CD14-positive monocyte (primary cell): ENCODE results near the gene MICALL1. TPM values are rescaled to one million over a fixed set of nuclear protein-coding genes. Genes with fewer than 3 reads are reported as not detected.

Experiments used
- DNase-seq, 3 donors: peaks; one replicate each; pipeline ENCODE4 v3.0.0-alpha.2; 2011 to 2022
- H2AFZ ChIP-seq: 2 replicates; pipeline ENCODE4 v1.6.0; 2012; ENCODE audit warnings: mild to moderate bottlenecking, low read depth, low read length, inconsistent platforms; ENCODE audit not compliant: insufficient read depth, poor library complexity, severe bottlenecking
- H3K27ac ChIP-seq, 2 donors: 1 replicate in 1 of 2; 2 replicates in 1 of 2; pipeline ENCODE4 v1.5.1; 2012 to 2013; ENCODE audit warnings: low read length in 2 of 2, control low read depth in 1 of 2, inconsistent platforms in 1 of 2, low read depth in 1 of 2, mild to moderate bottlenecking in 1 of 2
- H3K27me3 ChIP-seq, 2 donors: one replicate each; pipeline versions ENCODE4 v1.6.0 to v1.6.1; 2011 to 2013; ENCODE audit warnings: low read length in 2 of 2; ENCODE audit not compliant: control insufficient read depth in 2 of 2, insufficient read depth in 2 of 2
- H3K36me3 ChIP-seq, 2 donors: replicated peaks in 1 of 2; 1 replicate in 1 of 2; 2 replicates in 1 of 2; pipeline versions ENCODE4 v1.5.1 to v1.6.1; 2012 to 2013; ENCODE audit warnings: low read length in 2 of 2, control low read depth in 1 of 2, inconsistent platforms in 1 of 2, mild to moderate bottlenecking in 1 of 2; ENCODE audit not compliant: insufficient read depth in 2 of 2, control insufficient read depth in 1 of 2
- H3K4me1 ChIP-seq, 2 donors: 1 replicate in 1 of 2; 2 replicates in 1 of 2; pipeline versions ENCODE4 v1.5.1 to v1.6.1; 2012 to 2013; ENCODE audit warnings: low read length in 2 of 2, control low read depth in 1 of 2, inconsistent platforms in 1 of 2, mild to moderate bottlenecking in 1 of 2, moderate library complexity in 1 of 2; ENCODE audit not compliant: insufficient read depth in 2 of 2, control insufficient read depth in 1 of 2
- H3K4me2 ChIP-seq: replicated peaks from 2 replicates; pipeline ENCODE3; 2012; ENCODE audit warnings: low read length, moderate library complexity, mild to moderate bottlenecking; ENCODE audit not compliant: poor library complexity, severe bottlenecking; ENCODE audit errors: extremely low read depth
- H3K4me3 ChIP-seq, 3 experiments: fragments of 200-600 bp in 1 of 3; sonication (generic) in 1 of 3; replicated peaks in 1 of 3; 1 replicate in 2 of 3; 2 replicates in 1 of 3; pipeline ENCODE4 v1.5.1; 2011 to 2013; ENCODE audit warnings: low read length in 3 of 3, mild to moderate bottlenecking in 3 of 3, control low read depth in 2 of 3, low read depth in 2 of 3, inconsistent platforms in 1 of 3, moderate library complexity in 1 of 3
- H3K79me2 ChIP-seq: 2 replicates; pipeline ENCODE4 v1.6.0; 2012; ENCODE audit warnings: mild to moderate bottlenecking, control low read depth, inconsistent platforms, low read length, moderate library complexity; ENCODE audit not compliant: insufficient read depth
- H3K9ac ChIP-seq: 2 replicates; pipeline ENCODE4 v1.6.0; 2017; ENCODE audit warnings: low read length, mild to moderate bottlenecking; ENCODE audit not compliant: insufficient read depth, poor library complexity, severe bottlenecking
- H3K9me3 ChIP-seq, 2 donors: replicated peaks in 1 of 2; 1 replicate in 1 of 2; 2 replicates in 1 of 2; pipeline versions ENCODE4 v1.5.1 to v1.6.1; 2012 to 2013; ENCODE audit warnings: low read length in 2 of 2, control low read depth in 1 of 2; ENCODE audit not compliant: control insufficient read depth in 1 of 2, insufficient read depth in 1 of 2
- H4K20me1 ChIP-seq: 2 replicates; pipeline ENCODE4 v1.6.0; 2012; ENCODE audit warnings: mild to moderate bottlenecking, low read length, control low read depth, moderate library complexity; ENCODE audit not compliant: insufficient read depth
- H3K27ac Mint-ChIP-seq, 7 donors: one replicate each; pipeline ENCODE4 v1.8.0; 2020; ENCODE audit warnings: mild to moderate bottlenecking in 7 of 7, mixed read lengths in 7 of 7, moderate library complexity in 6 of 7, inconsistent platforms in 2 of 7
- H3K27me3 Mint-ChIP-seq, 3 donors: one replicate each; pipeline ENCODE4 v1.8.0; 2021 to 2022; ENCODE audit warnings: low read depth in 3 of 3, mild to moderate bottlenecking in 3 of 3, mixed read lengths in 3 of 3, moderate library complexity in 3 of 3, inconsistent platforms in 1 of 3
- H3K36me3 Mint-ChIP-seq, 2 donors: one replicate each; pipeline ENCODE4 v1.8.0; 2020; ENCODE audit warnings: mixed read lengths in 2 of 2, inconsistent platforms in 1 of 2, mild to moderate bottlenecking in 1 of 2
- H3K4me1 Mint-ChIP-seq: one replicate; pipeline ENCODE4 v1.8.0; 2020; ENCODE audit warnings: mild to moderate bottlenecking, mixed read lengths
- H3K4me3 Mint-ChIP-seq, 2 donors: one replicate each; pipeline ENCODE4 v1.8.0; 2020; ENCODE audit warnings: mild to moderate bottlenecking in 2 of 2, mixed read lengths in 2 of 2, moderate library complexity in 1 of 2
- H3K9me3 Mint-ChIP-seq, 7 donors: one replicate each; pipeline ENCODE4 v1.8.0; 2020 to 2022; ENCODE audit warnings: mixed read lengths in 7 of 7, mild to moderate bottlenecking in 6 of 7, moderate library complexity in 6 of 7, inconsistent platforms in 2 of 7
- WGBS: methylation state at CpG from one replicate; pipeline ENCODE4 v1.1.5; 2013; ENCODE audit warnings: missing lambda C conversion rate; ENCODE audit not compliant: insufficient coverage; 5-methylcytosine and 5-hydroxymethylcytosine counted together
- intact Hi-C, 2 donors: fragments of 100-400 bp; cut with micrococcal nuclease; formaldehyde crosslinking; loops; one replicate each; pipeline versions ENCODE4 v1.15.0 to v1.15.1; 2023
- polyA plus RNA-seq, 3 donors: library from polyadenylated mRNA; depleted of rRNA in 1 of 3; unstranded in 2 of 3; stranded (reverse) in 1 of 3; fragments of 300-500 nt in 2 of 3; fragments of >200 nt in 1 of 3; fragmentation: Illumina TruSeq in 2 of 3; gene quantifications; 1 replicate in 2 of 3; 2 replicates in 1 of 3; pipeline ENCODE4 v1.2.3, GENCODE V29; 2012 to 2021
- TF ChIP-seq, protein P1 (sequence below): fragments of 200-600 bp; IDR thresholded peaks from one replicate; pipeline ENCODE4 v1.8.0; 2022; ENCODE audit warnings: antibody characterized with exemption, mild to moderate bottlenecking

Gene MICALL1
- polyA plus RNA-seq, 3 donors, result 0.51 to 7.0 (median 1.3) TPM

DNA sequence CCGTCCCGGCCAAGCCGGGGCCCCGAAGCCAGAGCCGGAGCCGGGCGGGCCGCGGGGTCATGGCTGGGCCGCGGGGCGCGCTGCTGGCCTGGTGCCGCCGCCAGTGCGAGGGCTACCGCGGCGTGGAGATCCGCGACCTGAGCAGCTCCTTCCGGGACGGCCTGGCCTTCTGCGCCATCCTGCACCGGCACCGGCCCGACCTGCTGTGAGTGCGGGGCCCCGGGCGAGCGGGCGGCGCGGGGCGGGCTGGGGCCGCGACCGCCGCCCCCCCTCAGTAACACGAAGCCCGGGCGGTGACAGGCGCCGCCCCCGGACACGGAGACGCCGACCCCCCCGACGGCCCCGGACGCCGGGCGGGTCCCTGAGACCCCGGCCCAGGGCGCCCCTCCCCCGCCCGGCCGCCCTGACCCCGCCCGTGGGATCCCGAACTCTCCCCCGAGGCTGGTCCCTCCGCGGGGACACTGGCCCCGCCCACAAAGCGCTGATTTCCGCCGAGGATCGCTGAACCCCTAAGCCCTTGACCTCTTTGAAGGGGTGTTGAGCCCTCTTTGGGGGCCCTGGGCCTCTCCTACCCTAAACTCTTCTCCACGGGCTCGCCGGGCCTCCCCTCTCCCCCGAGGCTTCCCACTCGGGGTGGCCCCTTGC is 389 bp downstream of the MICALL1 start:
- Histone ChIP-seq H3K4me1 (peaks cover 13 to 23% of the 10 kb centered on the region in 2 donors), H3K4me2 (peak overlapping the region; percentile 92), H3K9me3 (no peaks in the 10 kb centered on the region), H3K27me3 (no peaks in the 10 kb centered on the region), H4K20me1 (peaks cover 5% of the 10 kb centered on the region), H3K79me2 (no peaks in the 10 kb centered on the region), H3K9ac (peak overlapping the region; percentile 75), H3K4me3 (peak overlapping the region; percentile 35 to 75 (median 59)), H3K27ac (peak overlapping the region in 1 of 2 donors; percentile 51), H3K36me3 (no peaks in the 10 kb centered on the region), H2AFZ (peak overlapping the region; percentile 85)
- DNase-seq, result peak in 1 of 3 donors; percentile 16
- Mint-ChIP-seq H3K4me3 (peak overlapping the region; percentile 79 to 85), H3K36me3 (peaks cover 0 to 3% of the 10 kb centered on the region in 2 donors), H3K27ac (peak overlapping the region in 5 of 7 donors; percentile 11 to 68 (median 46)), H3K4me1 (peaks cover 29% of the 10 kb centered on the region), H3K9me3 (no peaks in the 10 kb centered on the region), H3K27me3 (peaks cover 2 to 12% (median 9%) of the 10 kb centered on the region in 3 donors)
- WGBS, result under 1% methylated on average over 61 of the region's 75 CpGs
- intact Hi-C loops, result loop anchor here in 1 of 2 donors (5.0 kb wide), 1 partner anchor 46 kb away; the partner anchor contains the start of genes C22orf23 and POLR2F
- TF ChIP-seq, protein P1, sequence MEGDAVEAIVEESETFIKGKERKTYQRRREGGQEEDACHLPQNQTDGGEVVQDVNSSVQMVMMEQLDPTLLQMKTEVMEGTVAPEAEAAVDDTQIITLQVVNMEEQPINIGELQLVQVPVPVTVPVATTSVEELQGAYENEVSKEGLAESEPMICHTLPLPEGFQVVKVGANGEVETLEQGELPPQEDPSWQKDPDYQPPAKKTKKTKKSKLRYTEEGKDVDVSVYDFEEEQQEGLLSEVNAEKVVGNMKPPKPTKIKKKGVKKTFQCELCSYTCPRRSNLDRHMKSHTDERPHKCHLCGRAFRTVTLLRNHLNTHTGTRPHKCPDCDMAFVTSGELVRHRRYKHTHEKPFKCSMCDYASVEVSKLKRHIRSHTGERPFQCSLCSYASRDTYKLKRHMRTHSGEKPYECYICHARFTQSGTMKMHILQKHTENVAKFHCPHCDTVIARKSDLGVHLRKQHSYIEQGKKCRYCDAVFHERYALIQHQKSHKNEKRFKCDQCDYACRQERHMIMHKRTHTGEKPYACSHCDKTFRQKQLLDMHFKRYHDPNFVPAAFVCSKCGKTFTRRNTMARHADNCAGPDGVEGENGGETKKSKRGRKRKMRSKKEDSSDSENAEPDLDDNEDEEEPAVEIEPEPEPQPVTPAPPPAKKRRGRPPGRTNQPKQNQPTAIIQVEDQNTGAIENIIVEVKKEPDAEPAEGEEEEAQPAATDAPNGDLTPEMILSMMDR, result no peak

DNA sequence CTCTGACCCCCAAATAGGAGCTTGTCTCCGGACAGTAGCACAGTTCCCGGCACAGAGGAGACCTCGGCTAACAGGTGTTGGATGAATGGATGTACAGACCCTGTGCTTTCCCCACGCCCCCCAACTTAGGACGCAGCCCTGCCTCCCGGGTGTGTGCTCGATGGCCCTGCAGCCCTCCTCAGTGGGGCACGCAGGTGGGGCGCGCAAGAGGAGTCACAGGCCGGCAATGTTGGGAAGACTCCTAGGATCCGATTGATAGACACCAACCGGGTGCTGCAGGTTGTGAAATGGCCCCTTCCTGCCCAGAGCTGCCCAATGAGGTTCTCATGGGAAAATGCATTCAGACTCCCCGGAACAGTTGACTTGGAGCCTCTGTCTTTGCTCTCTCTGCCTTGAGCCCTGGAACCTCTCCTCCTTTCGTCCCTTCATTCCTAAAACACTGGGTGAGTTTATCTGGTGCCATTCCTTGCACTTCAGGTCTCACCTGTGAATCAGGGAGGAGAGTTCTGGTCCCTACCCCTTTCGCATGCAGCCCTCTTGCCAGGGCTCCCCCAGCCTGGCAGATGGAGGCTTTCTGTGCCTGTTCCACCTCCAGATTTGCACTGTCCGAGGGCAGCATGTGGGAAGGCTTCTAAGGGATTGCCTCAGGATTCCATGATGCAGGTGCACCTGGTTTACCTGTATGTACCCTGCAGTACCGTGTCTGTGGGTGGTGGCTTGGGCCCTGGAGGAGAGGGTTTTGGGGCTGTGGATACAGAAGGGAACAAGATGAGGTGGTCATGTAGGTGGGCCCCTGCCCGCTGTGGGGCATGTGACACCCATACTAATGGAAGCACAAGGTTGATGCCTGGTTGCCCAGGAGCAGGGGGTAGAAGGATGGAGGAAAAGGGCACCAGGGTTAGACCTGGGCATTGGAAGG is 1.2 kb downstream of the MICALL1 start:
- Histone ChIP-seq H3K36me3 (no peaks in the 10 kb centered on the region), H3K9ac (peak overlapping the region; percentile 75), H3K4me3 (peak overlapping the region; percentile 35 to 75 (median 59)), H4K20me1 (peaks cover 5% of the 10 kb centered on the region), H3K79me2 (no peaks in the 10 kb centered on the region), H3K27ac (no peak overlapping the region), H3K4me1 (peaks cover 13 to 23% of the 10 kb centered on the region in 2 donors), H2AFZ (peak overlapping the region; percentile 85), H3K9me3 (no peaks in the 10 kb centered on the region), H3K27me3 (no peaks in the 10 kb centered on the region), H3K4me2 (peak overlapping the region; percentile 92)
- WGBS, result 58% methylated on average over 15 of the region's 19 CpGs
- peaks cover 2 to 5% of the 10 kb centered on the region in 2 donors for H3K36me3 Mint-ChIP-seq
- no peaks in the 10 kb centered on the region for H3K9me3 Mint-ChIP-seq
- peaks cover 2 to 11% (median 9%) of the 10 kb centered on the region in 3 donors for H3K27me3 Mint-ChIP-seq
- H3K4me3 Mint-ChIP-seq, result peak overlapping the region; percentile 79 to 85
- TF ChIP-seq, protein P1, result no peak
- H3K27ac Mint-ChIP-seq, result peak overlapping the region in 6 of 7 donors; percentile 11 to 79 (median 48)
- DNase-seq, result no peak
- intact Hi-C loops, result loop anchor here in 1 of 2 donors (5.0 kb wide), 1 partner anchor 45 kb away; the partner anchor contains the start of genes C22orf23 and POLR2F
- H3K4me1 Mint-ChIP-seq, result peaks cover 27% of the 10 kb centered on the region
